ENCODE results near the gene PSMA2.
"Not testable (repeated sequence)": the region's sequence is repeated elsewhere in the genome, so short reads cannot be mapped to it uniquely, and the experiment has no call there.

The PSMA2 gene

DNA sequence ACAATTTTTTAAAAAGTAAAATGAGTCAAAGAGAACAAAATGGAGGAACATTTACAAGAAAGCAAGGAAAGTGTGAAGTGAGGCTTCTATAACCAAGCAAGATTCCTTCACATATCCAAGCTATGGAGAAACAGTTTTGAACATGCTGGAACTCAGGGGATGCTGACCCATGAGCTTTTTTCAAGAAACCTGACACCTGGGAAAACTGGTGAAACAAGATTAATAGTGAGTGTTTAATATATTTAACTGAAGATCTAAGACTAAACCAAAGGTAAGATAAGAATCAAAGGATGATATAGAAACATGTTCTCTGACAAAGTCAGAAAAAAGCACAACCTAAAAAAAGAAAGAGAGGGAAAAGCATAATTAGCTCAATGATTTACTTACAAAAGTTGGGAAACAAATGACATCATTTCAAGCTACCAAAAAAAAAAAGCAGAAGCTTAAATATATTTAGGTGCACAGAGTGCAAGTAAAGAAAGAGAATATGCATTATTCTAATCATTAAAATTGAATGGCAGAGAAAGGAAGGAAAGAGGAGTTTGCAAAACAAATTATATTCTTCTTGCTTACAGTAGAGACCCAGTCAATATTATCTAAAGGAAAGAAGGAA lies 45.0 kb downstream of the PSMA2 start:
- Histone ChIP-seq H3K4me2 (ENCODE audit: low read length) (no peak overlapping the region), H3K4me3 (ENCODE audit: low read length) (no peak overlapping the region), H3K27me3 (ENCODE audit: control insufficient read depth, insufficient read depth, low read length) (peaks cover 4% of the 10 kb centered on the region), H3K9ac (ENCODE audit: low read depth, low read length) (no peak overlapping the region), H3K9me3 (replicated peaks; ENCODE audit: low read length) (no peaks in the 10 kb centered on the region), H3K36me3 (ENCODE audit: insufficient read depth, low read length) (no peaks in the 10 kb centered on the region), H3K4me1 (ENCODE audit: control insufficient read depth, insufficient read depth, low read length) (peaks cover 8% of the 10 kb centered on the region)

- no peak overlapping the region for H3K4me2 ChIP-seq (ENCODE audit: low read length)
- peaks cover 8% of the 10 kb centered on the region for H3K4me1 ChIP-seq (ENCODE audit: control insufficient read depth, insufficient read depth, low read length)
- H3K36me3 ChIP-seq (ENCODE audit: insufficient read depth, low read length) = no peaks in the 10 kb centered on the region
- no peaks in the 10 kb centered on the region for H3K9me3 ChIP-seq (replicated peaks; ENCODE audit: low read length)
- H3K9ac ChIP-seq (ENCODE audit: low read depth, low read length) = no peak overlapping the region
- no peak overlapping the region for H3K4me3 ChIP-seq (ENCODE audit: low read length)
- peaks cover 4% of the 10 kb centered on the region for H3K27me3 ChIP-seq (ENCODE audit: control insufficient read depth, insufficient read depth, low read length)
Observed at GRCh38 chr7:42886129-42886528, 45.8 kb downstream of the PSMA2 start.

DNA sequence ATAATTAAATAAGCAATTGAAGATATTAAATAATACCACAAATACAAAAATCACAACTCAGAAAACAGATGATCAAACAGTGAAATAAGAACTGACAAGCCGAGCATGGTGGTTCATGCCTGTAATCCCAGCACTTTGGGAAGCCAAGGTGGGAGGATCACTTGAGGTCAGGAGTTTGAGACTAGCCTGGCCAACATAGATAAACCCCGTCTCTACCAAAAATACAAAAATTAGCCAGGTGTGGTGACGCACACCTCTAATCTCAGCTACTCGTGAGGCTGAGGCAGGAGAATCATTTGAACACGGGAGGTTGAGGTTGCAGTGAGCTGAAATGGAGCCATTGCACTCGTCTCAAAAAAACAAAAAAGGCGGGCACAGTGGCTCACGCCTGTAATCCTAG lies 46.8 kb downstream of the PSMA2 start:
- H3K9ac ChIP-seq (ENCODE audit: low read depth, low read length) = not testable (repeated sequence)

GRCh38 chr7:42883950-42884349 lies 48.0 kb downstream of the PSMA2 start:
- Histone ChIP-seq H3K4me3 (ENCODE audit: low read length) (no peak overlapping the region), H3K27me3 (ENCODE audit: control insufficient read depth, insufficient read depth, low read length) (peaks cover 4% of the 10 kb centered on the region), H3K36me3 (ENCODE audit: insufficient read depth, low read length) (no peaks in the 10 kb centered on the region), H3K9me3 (replicated peaks; ENCODE audit: low read length) (no peaks in the 10 kb centered on the region), H3K9ac (ENCODE audit: low read depth, low read length) (no peak overlapping the region), H3K4me1 (ENCODE audit: control insufficient read depth, insufficient read depth, low read length) (peaks cover 8% of the 10 kb centered on the region), H3K4me2 (ENCODE audit: low read length) (no peak overlapping the region)

More for the DNA sequence above, 46.8 kb downstream of the PSMA2 start:
- not testable (repeated sequence) for H3K4me1 ChIP-seq (ENCODE audit: control insufficient read depth, insufficient read depth, low read length); H3K4me2 ChIP-seq (ENCODE audit: low read length); H3K4me3 ChIP-seq (ENCODE audit: low read length); H3K36me3 ChIP-seq (ENCODE audit: insufficient read depth, low read length); H3K27me3 ChIP-seq (ENCODE audit: control insufficient read depth, insufficient read depth, low read length); H3K9me3 ChIP-seq (replicated peaks; ENCODE audit: low read length)

DNA sequence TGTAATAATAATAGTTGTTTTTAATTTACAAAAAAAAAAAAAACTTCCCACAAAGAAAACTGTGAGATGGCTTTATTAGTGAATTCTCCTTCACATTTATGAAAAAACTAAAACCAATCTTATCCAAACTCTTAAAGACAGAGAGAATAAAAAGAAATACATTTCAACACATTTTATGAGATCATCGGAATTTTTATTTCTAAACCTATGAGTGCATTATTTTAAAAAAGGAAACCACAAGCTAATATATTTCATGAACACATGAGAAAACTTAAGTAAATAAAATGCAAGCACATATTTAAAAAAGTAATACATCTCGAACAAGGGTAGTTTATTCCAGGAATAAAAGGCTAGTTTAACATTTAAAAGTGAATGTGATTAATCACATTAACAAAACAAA lies 51.6 kb downstream of the PSMA2 start:
- Histone ChIP-seq H3K9me3 (replicated peaks; ENCODE audit: low read length) (no peaks in the 10 kb centered on the region), H3K36me3 (ENCODE audit: insufficient read depth, low read length) (no peaks in the 10 kb centered on the region), H3K9ac (ENCODE audit: low read depth, low read length) (no peak overlapping the region), H3K4me1 (ENCODE audit: control insufficient read depth, insufficient read depth, low read length) (no peaks in the 10 kb centered on the region), H3K27me3 (ENCODE audit: control insufficient read depth, insufficient read depth, low read length) (no peaks in the 10 kb centered on the region), H3K4me2 (ENCODE audit: low read length) (no peak overlapping the region), H3K4me3 (ENCODE audit: low read length) (no peak overlapping the region)

- Histone ChIP-seq H3K36me3 (ENCODE audit: insufficient read depth, low read length) (no peaks in the 10 kb centered on the region), H3K4me2 (ENCODE audit: low read length) (no peak overlapping the region), H3K9ac (ENCODE audit: low read depth, low read length) (no peak overlapping the region), H3K4me3 (ENCODE audit: low read length) (no peak overlapping the region), H3K27me3 (ENCODE audit: control insufficient read depth, insufficient read depth, low read length) (no peaks in the 10 kb centered on the region), H3K4me1 (ENCODE audit: control insufficient read depth, insufficient read depth, low read length) (no peaks in the 10 kb centered on the region), H3K9me3 (replicated peaks; ENCODE audit: low read length) (no peaks in the 10 kb centered on the region)
Observed at GRCh38 chr7:42878303-42878702, 53.7 kb downstream of the PSMA2 start.

DNA sequence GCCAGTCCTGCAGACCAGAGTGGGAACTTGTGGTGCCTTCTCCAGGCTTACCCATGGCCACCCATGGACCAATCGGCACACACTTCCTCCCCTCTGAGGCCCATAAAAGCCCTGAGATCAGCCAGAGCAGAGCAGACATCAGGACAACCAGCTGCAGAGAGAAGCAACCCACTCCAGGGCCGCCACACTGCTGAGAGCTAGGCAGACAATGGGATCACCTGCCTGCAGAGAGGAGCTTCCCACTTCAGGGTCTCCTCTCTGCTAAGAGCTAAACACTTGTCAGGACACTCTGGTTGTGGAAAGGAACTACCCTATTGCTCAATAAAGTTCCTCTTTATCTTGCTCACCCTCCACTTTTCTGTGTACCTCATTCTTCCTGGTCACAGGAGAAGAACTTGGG lies 54.1 kb downstream of the PSMA2 start:
- H3K4me1 ChIP-seq (ENCODE audit: control insufficient read depth, insufficient read depth, low read length) = no peaks in the 10 kb centered on the region
- H3K36me3 ChIP-seq (ENCODE audit: insufficient read depth, low read length) = no peaks in the 10 kb centered on the region
- H3K4me3 ChIP-seq (ENCODE audit: low read length) = no peak overlapping the region
- no peak overlapping the region for H3K9ac ChIP-seq (ENCODE audit: low read depth, low read length)
- H3K4me2 ChIP-seq (ENCODE audit: low read length) = no peak overlapping the region
- H3K9me3 ChIP-seq (replicated peaks; ENCODE audit: low read length) = no peaks in the 10 kb centered on the region
- no peaks in the 10 kb centered on the region for H3K27me3 ChIP-seq (ENCODE audit: control insufficient read depth, insufficient read depth, low read length)

DNA sequence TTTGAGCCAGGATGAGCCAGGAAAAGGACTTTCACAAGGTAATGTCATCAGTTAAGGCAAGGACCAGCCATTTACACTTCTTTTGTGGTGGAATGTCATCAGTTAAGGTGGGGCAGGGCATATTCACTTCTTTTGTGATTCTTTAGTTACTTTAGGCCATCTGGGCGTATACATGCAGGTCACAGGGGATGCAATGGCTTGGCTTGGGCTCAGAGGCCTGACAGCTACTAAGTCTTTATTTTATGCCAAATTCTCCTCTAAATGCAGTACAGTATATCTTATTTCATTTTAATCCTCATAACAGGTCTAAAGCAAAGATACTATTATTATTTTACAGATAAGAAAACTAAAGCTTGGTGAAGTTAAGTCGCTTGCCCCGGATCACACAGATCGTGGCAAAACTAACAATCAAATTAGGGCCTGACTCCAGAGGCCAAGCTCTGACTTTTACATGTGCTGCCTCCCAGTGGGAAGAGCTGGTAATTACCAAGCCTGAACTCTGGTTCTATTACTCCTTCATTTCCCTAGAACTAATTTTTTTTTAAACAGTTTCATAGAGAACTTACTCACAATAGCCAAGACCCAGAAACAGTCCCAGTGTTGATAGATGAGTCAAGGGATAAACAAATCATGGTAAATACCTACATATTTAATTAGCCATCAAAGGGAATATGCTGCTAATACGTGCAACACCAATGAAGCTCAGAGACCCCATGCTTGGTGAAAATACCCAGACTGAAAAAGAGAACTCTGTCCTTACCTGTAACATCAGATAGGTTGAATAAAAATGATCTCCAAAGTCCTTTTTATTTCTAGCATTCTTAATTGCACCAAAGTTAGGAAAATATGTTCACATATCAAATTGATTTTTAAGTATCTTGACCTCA lies 55.5 kb downstream of the PSMA2 start:
- Histone ChIP-seq H3K4me1 (ENCODE audit: control insufficient read depth, insufficient read depth, low read length) (no peaks in the 10 kb centered on the region), H3K27me3 (ENCODE audit: control insufficient read depth, insufficient read depth, low read length) (no peaks in the 10 kb centered on the region), H3K9ac (ENCODE audit: low read depth, low read length) (no peak overlapping the region), H3K9me3 (replicated peaks; ENCODE audit: low read length) (no peaks in the 10 kb centered on the region), H3K4me3 (ENCODE audit: low read length) (no peak overlapping the region), H3K4me2 (ENCODE audit: low read length) (no peak overlapping the region), H3K36me3 (ENCODE audit: insufficient read depth, low read length) (no peaks in the 10 kb centered on the region)

DNA sequence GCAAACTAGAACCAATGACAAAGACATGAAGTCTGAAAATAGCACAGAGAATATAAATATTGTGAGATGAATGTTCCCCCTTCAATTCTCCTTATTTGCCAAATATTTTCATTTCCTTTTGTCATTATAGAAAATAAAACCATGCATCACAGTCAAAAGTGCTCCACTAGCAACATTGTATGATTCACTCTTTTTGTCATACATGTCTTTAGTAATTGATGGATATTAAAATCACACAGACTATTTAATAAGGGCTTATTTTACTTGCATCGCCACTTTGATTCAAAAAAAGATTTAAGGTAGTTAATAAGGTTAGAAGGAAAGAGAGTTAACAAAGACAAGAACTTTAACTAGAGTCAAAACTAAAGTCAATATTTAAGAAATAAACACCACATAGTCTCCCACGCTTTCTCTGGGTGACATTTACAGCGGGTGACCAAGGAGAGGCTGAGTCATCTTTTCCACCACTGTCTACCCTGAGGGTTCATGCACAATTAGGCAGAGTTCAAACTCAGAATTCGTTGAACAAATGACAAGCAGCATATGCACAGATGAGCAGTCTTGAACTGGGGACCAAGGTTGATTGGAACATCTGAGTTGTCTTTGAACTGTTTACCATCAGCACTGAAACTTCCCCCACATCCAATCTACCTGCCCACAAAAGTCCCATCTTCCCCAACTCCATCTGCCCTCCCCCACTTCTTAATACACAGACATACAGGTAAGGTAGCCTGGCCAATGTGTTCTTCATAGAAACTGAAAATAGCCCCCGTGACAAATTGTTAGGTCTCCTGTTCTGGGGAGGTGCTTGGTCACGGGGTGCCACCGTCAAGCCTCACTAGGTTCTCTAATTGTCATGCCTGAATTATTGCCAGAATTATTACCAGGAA lies 62.6 kb downstream of the PSMA2 start:
- no peak overlapping the region for H3K4me2 ChIP-seq (ENCODE audit: low read length)
- no peaks in the 10 kb centered on the region for H3K36me3 ChIP-seq (ENCODE audit: insufficient read depth, low read length)
- no peaks in the 10 kb centered on the region for H3K4me1 ChIP-seq (ENCODE audit: control insufficient read depth, insufficient read depth, low read length)
- H3K9ac ChIP-seq (ENCODE audit: low read depth, low read length) = no peak overlapping the region
- H3K4me3 ChIP-seq (ENCODE audit: low read length) = no peak overlapping the region
- no peaks in the 10 kb centered on the region for H3K9me3 ChIP-seq (replicated peaks; ENCODE audit: low read length)
- H3K27me3 ChIP-seq (ENCODE audit: control insufficient read depth, insufficient read depth, low read length) = peaks cover 12% of the 10 kb centered on the region

- no peak overlapping the region for H3K4me3 ChIP-seq (ENCODE audit: low read length)
- H3K36me3 ChIP-seq (ENCODE audit: insufficient read depth, low read length) = no peaks in the 10 kb centered on the region
- peaks cover 12% of the 10 kb centered on the region for H3K27me3 ChIP-seq (ENCODE audit: control insufficient read depth, insufficient read depth, low read length)
- H3K9ac ChIP-seq (ENCODE audit: low read depth, low read length) = no peak overlapping the region
- H3K4me2 ChIP-seq (ENCODE audit: low read length) = no peak overlapping the region
- no peaks in the 10 kb centered on the region for H3K4me1 ChIP-seq (ENCODE audit: control insufficient read depth, insufficient read depth, low read length)
- no peaks in the 10 kb centered on the region for H3K9me3 ChIP-seq (replicated peaks; ENCODE audit: low read length)
Observed at GRCh38 chr7:42868480-42868879, 63.5 kb downstream of the PSMA2 start.

Measured in skeletal muscle satellite cell (primary cell).